HG03354 (cell line): ENCODE data around the gene CNTN2.

Experiments used
- ATAC-seq: cut with Tn5 transposase; IDR thresholded peaks from one replicate; pipeline ENCODE4 v1.9.1; 2021; ENCODE audit warnings: mild to moderate bottlenecking; ENCODE audit not compliant: unreplicated experiment, poor library complexity, severe bottlenecking

CNTN2 gene

GRCh38 chr1:205018381-205018780 is 24.6 kb upstream of the CNTN2 start:
- no peak for ATAC-seq

GRCh38 chr1:205020466-205020865 is 22.5 kb upstream of the CNTN2 start:
- no peak for ATAC-seq

DNA sequence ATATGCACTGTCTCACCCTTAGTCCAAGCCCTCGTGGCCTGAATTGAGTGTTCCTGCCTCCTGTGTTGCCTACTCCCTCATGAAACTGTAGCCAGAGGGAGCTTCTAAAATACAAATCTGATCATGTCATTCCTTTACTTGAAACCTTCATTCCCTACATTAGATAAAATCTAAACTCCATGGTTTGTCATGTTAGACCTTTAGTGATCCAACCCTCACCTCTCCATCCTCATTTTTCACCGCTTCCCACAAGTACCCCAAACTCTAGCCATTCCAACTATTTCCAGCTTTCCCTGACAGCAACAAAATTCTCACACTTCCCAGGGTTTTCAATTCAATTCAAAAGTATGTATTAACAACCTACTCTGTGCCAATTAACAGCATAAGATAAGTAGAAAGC is 18.3 kb upstream of the CNTN2 start:
- no peak for ATAC-seq

DNA sequence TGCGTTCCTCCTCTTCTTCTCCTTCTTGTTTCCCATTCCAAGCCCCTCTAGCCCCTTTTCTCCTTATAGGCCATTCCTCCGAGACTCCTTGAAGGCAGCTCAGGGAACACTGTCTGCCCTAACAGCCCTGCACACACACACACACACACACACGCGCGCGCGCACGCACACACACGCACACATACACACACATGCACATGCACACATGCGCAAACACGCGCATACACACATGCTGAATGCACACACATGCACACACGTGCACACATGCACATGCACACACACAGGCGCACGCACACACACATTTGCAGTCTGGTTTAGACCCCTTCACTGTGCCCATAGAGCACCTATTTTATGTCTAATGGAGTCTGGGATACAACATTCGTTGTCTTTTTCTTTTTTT is 17.8 kb upstream of the CNTN2 start:
- ATAC-seq = no peak

GRCh38 chr1:205026181-205026580 is 16.8 kb upstream of the CNTN2 start:
- no peak for ATAC-seq

- no peak for ATAC-seq
These were observed 14.6 kb upstream of the CNTN2 start for GRCh38 chr1:205028390-205028789.

- no peak for ATAC-seq
These were observed 14.1 kb upstream of the CNTN2 start for GRCh38 chr1:205028924-205029323.

GRCh38 chr1:205030241-205030640 is 12.8 kb upstream of the CNTN2 start:
- no peak for ATAC-seq

DNA sequence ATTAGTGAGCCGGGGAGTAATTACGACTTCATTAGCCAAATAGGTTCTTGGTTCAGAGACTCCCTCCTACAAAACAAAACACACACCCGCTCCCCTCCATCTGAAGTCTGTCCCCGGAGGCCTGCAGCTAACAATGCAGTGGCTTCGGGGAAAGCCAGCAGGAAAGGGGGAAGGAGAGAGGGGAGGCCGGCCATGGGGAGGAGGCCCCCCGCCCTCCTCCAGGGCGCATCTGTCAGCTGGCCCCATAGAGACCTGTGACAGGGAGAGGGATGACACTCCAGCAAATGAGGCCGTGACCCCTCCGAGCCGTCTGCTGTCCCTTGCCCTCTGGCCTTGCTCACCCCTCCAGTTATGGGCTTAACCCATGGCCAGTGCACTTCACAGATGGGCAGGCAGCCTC is 12.1 kb upstream of the CNTN2 start:
- no peak for ATAC-seq

DNA sequence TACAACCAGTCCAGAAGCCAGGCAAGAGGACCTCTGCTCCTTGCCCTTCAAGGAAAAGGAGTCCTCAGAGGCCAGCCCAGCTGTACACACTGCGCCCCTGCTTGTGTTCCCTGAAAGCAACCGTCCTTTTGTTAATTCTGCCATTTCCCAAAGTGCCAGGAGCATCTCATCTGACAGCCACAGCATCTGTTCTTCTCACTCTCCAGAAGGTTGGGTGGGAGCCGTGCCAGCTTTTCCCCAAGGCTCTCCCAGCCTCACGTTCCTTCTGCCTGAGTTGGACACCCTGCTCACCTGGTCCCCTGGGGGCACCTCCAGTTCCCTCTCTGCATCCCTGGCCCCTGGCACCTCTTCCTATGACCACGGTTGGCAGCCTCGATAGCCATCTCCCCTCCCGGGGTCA is 10.5 kb upstream of the CNTN2 start:
- ATAC-seq = no peak

DNA sequence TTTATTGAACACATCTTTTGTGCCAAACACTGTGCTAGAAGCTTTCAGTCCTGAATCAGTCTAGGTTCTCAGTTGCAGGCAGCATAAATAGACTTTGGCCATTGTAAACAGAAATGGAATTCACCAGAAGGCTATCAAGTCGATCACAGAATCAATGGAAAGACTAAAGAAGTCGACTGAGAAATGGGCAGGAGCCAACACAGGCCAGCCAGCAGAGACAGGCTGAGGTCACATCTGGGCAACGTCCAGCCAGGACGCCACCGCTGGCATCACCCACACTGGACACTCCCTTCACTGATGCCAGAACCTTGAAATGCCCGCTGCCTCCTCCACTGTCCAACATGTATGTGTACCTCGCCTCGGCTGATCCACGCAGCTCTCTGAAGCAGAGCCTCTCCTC is 5.5 kb upstream of the CNTN2 start:
- ATAC-seq = no peak

- no peak for ATAC-seq
These were observed 4.8 kb upstream of the CNTN2 start for GRCh38 chr1:205038132-205038786.

DNA sequence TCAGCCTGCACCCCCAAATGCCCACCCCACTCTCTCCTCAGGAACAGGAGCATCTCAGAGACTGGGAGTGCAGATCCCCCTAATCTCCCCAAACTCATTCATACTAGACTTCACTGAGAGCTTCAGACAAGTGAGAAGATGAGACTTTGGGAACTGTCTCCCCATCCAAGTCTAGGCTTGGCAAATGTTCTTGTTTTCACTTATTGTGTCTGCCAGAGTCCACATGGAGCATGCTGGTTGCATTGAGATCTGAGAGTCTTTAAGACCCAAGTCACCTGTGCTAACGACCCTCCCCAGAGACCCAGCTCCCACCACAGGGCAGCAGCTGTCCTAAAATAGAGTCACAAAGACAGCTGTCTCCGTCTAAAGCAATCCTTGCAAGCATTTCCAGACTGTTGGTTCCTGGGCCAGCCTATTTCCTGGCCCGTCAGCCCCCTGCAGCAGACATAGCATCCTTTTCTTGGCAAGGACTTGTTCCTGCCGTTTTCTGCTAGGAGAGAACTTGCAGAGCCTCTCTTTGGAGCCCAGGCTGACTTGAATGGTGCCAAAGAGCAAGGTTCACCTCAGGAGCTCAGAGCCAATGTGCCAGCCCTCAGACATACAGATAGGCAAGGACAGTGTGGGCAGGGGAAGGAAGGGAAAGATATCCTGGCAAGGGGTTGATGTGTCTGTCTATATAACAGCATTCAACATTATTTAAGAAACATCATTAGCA is 1.9 kb upstream of the CNTN2 start:
- no peak for ATAC-seq

- no peak for ATAC-seq
These were observed 758 bp upstream of the CNTN2 start for GRCh38 chr1:205041998-205042910.

- no peak for ATAC-seq
These were observed 854 bp downstream of the CNTN2 start for GRCh38 chr1:205043866-205044265.

DNA sequence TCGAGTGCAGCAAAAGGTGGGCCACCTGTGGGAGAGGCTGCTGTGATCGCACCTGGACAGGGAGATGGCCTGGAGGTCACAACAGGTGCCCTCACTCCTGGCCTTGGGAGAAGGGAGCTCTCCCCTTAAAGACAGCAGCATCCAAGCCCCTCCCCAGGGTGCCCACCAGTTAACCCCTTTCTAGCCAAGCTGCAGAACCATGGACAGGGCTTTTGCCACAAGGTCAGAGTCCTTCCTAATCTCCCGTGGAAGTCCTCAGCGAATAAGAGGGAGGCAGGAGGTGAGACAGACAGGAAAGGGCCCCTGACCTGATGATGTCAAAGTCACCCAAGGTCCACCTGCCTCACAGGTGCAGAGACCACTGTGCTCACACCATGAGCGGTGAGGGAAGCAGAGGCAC is 1.7 kb downstream of the CNTN2 start:
- ATAC-seq = no peak

- ATAC-seq = no peak
These were observed 2.1 kb downstream of the CNTN2 start for GRCh38 chr1:205045146-205045545.

DNA sequence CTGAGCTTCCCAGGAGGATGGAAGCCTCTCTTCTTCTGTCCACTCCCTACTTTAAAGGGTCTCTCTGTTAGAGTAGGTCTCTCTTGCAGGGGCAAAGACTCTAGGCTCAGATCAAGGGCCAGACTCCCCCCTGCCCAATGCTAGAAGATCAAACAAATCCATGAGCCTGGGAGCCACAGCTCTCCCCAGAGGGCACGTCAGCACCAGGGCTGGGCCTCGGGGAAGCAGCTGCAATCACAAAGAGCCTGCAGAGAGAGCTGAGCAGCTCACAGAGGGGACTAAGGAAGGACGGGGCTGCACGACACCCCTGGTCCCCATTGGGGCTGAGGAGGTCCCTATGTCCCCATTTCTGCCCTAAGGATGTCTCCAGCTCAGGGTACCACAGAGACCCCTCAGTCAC is 3.9 kb downstream of the CNTN2 start:
- ATAC-seq = no peak

- no peak for ATAC-seq
These were observed 4.8 kb downstream of the CNTN2 start for GRCh38 chr1:205047764-205048231.

GRCh38 chr1:205048382-205048781 is 5.4 kb downstream of the CNTN2 start:
- ATAC-seq = no peak

DNA sequence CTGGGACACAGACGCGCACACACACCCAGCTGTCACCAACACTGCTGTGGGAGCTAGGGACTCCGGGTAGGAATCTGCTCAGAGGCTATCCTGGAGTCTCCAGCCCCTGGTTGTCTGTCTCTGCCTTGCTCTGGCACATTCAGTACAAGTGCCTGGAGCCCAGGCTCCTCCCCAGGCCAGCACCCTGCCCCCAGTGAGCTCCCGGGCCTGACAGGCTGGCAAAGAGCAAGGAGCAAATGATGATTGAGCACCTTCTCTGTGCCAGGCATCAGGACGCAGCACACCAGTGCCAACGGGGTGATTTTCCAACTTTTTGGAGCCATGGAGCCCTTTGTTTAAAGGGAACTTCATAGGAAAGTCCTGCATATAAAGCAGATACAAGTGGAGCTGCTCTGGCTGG is 6.5 kb downstream of the CNTN2 start:
- no peak for ATAC-seq
